Vagina (tissue), 2 donors: Measurements from ENCODE around the gene CTBP1.

Experiments used
- POLR2A ChIP-seq, 2 donors: fragments of 450-650 bp; IDR thresholded peaks; one replicate each; pipeline ENCODE4 v1.6.1; 2017; ENCODE audit warnings: antibody characterized with exemption in 2 of 2, mild to moderate bottlenecking in 2 of 2, moderate library complexity in 2 of 2
- TF ChIP-seq, protein P1 (sequence below), 3 experiments: fragments of 450-650 bp in 2 of 3; fragments of 200-600 bp in 1 of 3; sonication (generic) in 1 of 3; IDR thresholded peaks; one replicate each; pipeline ENCODE4 v1.5.1; 2017 to 2019; ENCODE audit warnings: antibody characterized with exemption in 3 of 3, mild to moderate bottlenecking in 2 of 3, moderate library complexity in 2 of 3

DNA sequence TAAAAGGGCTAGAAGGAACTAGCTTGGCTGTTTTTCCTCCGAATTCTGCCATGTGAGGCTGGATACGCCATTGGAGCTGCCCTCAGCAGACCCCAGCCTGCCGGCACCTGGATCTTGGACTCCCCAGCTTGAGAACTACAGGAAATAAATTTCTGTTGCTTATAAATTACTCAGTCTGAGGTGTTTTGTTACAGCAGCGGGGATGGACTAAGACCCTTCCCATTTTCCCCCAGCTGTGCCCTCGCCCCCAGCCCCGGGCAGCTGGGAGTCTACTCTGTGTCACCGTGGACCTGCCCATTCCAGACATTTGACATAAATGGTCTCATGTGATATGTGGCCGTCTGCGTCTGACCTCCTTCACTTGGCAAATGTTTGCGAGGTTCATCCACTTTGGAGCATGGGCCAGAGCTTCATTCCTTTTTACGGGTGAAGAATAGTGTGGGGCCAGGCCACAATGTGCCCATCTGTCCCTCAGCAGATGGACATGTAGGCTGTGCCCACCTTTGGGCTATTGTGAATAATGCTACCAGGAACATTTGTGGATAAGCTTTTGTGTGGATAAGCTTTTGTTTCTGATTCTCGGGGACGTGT lies 45.8 kb downstream of the CTBP1 start:
- TF ChIP-seq, protein P1, sequence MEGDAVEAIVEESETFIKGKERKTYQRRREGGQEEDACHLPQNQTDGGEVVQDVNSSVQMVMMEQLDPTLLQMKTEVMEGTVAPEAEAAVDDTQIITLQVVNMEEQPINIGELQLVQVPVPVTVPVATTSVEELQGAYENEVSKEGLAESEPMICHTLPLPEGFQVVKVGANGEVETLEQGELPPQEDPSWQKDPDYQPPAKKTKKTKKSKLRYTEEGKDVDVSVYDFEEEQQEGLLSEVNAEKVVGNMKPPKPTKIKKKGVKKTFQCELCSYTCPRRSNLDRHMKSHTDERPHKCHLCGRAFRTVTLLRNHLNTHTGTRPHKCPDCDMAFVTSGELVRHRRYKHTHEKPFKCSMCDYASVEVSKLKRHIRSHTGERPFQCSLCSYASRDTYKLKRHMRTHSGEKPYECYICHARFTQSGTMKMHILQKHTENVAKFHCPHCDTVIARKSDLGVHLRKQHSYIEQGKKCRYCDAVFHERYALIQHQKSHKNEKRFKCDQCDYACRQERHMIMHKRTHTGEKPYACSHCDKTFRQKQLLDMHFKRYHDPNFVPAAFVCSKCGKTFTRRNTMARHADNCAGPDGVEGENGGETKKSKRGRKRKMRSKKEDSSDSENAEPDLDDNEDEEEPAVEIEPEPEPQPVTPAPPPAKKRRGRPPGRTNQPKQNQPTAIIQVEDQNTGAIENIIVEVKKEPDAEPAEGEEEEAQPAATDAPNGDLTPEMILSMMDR (IDR thresholded peaks at IDR 0.05), result no peak
- no peak for TF ChIP-seq POLR2A (IDR thresholded peaks at IDR 0.05)
